HG02678 (cell line): ENCODE data around the gene INO80E.

Source experiments
- ATAC-seq: cut with Tn5 transposase; IDR thresholded peaks from one replicate; pipeline ENCODE4 v1.9.1; 2021; ENCODE audit warnings: mild to moderate bottlenecking, moderate library complexity; ENCODE audit not compliant: unreplicated experiment

Gene INO80E

GRCh38 chr16:29975134-29975538 is 20.9 kb upstream of the INO80E start:
- no peak for ATAC-seq

DNA sequence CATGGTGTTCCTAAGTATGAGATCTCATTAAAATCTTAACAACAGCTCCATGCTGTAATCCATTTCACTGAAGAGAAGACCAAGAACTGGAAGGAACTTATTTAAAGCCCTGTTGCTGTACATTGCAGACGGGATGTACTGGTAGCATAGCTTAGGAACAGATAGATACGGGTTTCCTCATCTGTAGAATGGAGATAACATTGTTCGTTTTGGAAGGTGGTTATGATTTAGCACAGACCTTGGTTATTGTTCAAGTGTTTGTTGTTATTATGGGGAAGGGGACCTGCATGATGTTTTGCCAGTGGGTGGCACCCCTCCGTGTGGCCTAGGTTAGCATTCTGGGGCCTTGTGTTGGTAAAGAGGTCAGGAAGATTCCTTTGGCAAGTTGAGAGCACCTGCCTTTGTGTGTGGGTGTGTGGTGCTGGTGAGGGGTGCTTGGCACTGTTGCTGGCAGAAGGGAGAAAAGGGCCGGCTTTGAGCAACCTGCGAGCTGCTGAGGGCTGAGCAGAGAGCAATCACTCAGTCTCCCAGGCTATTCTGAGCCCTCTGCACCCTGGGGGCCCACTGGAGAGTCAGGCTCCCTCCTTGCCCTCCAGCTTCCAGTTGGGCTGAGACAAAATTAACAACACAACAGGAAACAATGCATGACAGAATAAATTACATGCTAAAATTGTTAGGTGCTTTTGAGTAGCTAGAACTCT is 20.1 kb upstream of the INO80E start:
- no peak for ATAC-seq

GRCh38 chr16:29977063-29977825 is 18.8 kb upstream of the INO80E start:
- ATAC-seq, result no peak

DNA sequence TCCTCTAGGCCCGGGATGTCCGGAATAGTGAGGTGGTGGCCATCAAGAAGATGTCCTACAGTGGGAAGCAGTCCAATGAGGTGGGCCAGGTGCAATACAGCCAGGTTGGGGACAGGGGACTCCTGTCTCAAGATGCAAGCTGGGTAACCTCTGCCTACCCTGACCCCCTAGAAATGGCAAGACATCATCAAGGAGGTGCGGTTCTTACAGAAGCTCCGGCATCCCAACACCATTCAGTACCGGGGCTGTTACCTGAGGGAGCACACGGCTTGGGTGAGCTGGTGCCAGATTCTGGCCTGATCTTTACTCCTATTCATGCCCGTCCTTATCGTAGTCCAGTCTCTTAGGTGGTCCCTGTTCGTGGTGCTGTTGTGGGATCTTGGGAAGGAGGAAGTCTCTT is 18.0 kb upstream of the INO80E start:
- ATAC-seq, result no peak

DNA sequence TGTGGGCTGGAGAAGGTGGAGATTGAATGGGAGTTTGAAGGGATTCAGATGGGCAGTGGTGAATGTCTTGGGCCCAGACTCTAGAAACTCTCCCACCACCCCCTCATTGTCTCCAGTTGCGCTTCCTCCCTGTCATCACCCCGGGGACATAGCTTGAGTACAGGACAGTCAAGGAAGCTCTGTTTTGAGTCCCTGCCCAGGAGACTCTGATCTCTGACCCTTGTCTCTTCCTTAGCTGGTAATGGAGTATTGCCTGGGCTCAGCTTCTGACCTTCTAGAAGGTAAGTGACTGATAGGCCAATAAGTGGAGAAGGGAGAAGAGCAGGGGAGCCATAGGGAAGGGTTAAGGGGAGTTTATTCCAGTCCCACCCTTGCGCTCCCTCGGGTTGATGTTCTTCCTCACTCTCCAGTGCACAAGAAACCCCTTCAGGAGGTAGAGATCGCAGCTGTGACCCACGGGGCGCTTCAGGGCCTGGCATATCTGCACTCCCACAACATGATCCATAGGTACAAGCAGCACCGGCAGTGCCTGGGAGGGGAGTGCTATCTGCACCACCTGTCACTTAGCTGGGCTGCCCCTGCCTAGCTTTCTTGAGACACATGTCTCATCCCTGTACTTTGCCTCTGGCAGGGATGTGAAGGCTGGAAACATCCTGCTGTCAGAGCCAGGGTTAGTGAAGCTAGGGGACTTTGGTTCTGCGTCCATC is 17.3 kb upstream of the INO80E start:
- ATAC-seq, result no peak

DNA sequence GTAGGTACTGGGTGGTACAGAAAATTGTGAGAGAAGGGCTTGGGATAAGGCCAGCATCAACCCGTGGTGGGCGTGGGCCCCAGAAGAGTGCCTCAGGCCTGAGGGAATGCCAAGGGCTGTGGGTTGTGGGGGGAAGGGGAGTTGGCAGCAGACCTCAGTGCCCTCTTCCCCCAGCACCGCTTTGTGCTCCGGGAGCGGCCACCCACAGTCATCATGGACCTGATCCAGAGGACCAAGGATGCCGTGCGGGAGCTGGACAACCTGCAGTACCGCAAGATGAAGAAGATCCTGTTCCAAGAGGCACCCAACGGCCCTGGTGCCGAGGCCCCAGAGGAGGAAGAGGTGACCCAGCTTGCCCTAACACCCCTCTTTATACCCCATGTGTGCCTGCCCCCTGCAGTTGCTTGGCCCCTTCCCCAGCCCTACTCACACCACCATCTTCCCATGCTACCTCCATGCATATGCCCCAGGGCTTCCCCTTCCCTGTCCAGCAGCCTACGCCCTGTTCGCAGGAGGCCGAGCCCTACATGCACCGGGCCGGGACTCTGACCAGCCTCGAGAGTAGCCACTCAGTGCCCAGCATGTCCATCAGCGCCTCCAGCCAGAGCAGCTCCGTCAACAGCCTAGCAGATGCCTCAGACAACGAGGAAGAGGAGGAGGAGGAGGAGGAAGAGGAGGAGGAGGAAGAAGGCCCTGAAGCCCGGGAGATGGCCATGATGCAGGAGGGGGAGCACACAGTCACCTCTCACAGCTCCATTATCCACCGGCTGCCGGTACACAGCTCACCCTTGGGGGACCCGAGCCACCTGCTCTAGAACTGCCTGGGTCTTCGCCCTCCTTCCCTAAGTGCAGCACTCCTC is 13.3 kb upstream of the INO80E start:
- no peak for ATAC-seq

DNA sequence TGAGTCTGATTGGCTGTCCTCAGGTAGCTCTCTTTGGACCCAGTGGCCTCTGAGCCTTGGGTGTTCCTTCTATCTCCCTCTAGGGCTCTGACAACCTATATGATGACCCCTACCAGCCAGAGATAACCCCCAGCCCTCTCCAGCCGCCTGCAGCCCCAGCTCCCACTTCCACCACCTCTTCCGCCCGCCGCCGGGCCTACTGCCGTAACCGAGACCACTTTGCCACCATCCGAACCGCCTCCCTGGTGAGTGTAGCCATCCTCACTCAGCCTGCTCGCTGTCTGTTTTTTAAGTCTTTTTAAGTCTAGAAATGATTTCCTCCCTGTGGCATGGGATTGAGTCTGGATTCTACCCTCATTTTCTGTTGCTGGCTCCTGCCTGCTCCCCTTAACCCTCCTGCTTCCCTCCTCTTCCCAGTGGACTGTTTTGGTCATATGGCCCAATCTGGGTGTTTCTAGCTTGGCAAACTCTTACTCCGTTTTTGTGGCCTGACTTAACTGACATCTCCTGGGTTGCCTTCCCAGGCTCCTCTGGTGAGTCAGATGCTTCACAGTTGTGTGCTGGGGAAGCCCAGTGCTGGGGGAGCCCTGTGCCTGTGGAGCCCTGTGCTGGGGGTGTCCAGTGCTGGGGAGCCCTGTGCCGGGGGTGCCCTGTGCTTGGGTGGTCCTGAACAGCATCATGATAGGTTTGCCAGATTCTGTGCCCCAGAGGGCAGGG is 12.5 kb upstream of the INO80E start:
- ATAC-seq, result no peak

DNA sequence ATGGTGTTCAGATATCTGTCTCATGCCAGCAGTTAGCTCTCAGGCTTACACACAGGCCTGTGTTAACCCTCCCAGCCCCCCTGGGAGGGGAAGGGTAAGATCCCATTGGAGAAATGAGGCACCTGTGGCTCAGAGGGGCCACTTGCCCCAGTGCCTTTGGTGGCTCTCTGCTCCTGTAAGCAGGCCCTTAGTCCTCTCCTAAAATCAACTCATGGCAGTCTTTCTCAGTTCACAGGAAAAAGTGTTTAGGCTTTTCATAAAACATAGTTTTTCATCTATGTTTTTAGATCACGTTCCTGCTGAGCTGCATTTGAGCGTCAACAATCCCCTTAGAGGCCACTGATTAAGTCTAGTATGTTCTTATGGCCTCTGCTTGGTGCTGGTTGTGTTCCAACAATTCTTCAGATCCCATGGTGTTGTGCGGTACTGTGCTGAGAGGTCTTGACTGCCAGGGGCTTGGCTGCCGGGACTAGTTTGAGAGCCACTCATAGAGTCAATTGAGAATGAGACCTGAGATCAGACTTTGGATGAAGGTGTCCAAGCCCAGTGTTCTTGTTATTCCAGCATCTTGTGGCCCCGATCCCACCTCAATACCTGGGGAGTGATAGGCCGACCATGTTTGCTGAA is 11.8 kb upstream of the INO80E start:
- ATAC-seq, result no peak

GRCh38 chr16:29984764-29985147 is 11.3 kb upstream of the INO80E start:
- ATAC-seq, result no peak

- ATAC-seq, result no peak
Measured at GRCh38 chr16:29985271-29985811, 10.7 kb upstream of the INO80E start.

- ATAC-seq, result no peak
Measured at GRCh38 chr16:29986231-29986630, 9.8 kb upstream of the INO80E start.

DNA sequence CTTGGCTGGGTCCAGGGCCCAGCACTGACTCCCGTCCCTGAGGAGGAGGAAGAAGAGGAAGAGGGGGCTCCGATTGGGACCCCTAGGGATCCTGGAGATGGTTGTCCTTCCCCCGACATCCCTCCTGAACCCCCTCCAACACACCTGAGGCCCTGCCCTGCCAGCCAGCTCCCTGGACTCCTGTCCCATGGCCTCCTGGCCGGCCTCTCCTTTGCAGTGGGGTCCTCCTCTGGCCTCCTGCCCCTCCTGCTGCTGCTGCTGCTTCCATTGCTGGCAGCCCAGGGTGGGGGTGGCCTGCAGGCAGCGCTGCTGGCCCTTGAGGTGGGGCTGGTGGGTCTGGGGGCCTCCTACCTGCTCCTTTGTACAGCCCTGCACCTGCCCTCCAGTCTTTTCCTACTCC is 9.1 kb upstream of the INO80E start:
- ATAC-seq, result no peak

- no peak for ATAC-seq
Measured at GRCh38 chr16:29987371-29988085, 8.5 kb upstream of the INO80E start.

DNA sequence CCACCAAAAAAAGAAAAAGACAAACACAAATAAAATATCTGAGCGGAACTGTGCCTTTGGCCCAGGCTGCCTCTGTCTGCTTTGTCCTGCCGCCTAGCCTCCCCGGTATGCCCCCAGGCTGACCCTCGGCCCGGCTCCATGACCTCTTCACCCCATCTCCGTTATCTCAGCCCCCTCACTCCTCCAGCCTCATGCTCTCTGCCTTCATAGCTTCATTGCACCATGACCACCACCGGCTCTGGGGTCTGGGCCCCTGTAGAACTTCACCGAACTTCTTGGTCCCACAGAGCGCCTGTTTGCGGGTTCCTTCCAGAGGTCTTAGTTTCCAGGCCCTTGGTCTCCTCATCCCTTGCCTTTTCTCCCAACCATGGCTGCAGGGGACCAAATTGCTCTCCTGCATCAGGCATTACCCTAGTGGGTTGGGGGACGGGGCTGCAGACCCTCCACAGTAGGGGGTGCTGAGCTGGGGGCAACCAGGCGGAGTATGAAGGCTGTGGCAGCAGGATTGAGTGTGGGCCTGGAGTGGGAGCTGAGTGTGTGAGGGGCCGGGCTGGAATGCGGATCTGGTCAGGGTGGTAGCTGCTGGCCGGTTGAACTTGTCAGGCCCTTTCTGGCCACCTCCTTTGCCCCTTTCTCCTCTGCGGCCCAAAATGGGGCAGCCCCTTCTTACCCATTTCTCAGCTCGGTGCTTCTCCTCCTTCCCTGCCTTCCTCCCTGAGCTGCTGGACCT is 7.5 kb upstream of the INO80E start:
- no peak for ATAC-seq

- no peak for ATAC-seq
Measured at GRCh38 chr16:29989111-29989858, 6.8 kb upstream of the INO80E start.

DNA sequence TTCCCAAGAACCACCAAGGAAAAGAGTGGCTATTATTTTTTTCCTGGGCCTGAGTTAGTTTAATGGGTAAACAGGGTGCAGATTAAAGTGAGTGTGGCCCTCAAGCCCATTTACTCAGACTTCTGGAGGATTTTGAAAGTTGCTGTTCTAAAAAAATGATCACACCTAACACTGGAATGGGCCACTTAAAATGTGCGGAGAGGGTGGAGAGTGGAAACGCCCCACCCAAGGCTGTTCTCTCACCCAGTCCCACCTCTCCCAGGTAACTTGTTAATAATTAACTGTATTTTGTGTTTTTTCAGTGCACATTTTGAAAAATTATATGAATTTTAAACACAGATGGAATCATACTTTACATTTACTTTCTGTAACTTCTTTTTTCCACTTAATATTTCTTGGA is 6.0 kb upstream of the INO80E start:
- no peak for ATAC-seq

- ATAC-seq, result no peak
Measured at GRCh38 chr16:29990883-29991570, 5.0 kb upstream of the INO80E start.
